Renal cortical epithelial cell (primary cell): ENCODE results near the gene VIT. TPM values are rescaled to one million over a fixed set of nuclear protein-coding genes. Genes with fewer than 3 reads are reported as not detected.

Experiments used
- DNase-seq: peaks from one replicate; pipeline ENCODE4 v3.0.0-alpha.2; 2011; ENCODE audit warnings: low read depth
- total RNA-seq: library from RNA; depleted of rRNA; stranded (reverse); fragments of >200 nt; gene quantifications from 2 replicates; pipeline ENCODE4 v1.2.3, GENCODE V29; 2014

The VIT gene
- total RNA-seq, 1 donor from 2014 or later = 0.15 TPM

- no peak for DNase-seq
These were observed 66.4 kb downstream of the VIT start for GRCh38 chr2:36762764-36763490.

DNA sequence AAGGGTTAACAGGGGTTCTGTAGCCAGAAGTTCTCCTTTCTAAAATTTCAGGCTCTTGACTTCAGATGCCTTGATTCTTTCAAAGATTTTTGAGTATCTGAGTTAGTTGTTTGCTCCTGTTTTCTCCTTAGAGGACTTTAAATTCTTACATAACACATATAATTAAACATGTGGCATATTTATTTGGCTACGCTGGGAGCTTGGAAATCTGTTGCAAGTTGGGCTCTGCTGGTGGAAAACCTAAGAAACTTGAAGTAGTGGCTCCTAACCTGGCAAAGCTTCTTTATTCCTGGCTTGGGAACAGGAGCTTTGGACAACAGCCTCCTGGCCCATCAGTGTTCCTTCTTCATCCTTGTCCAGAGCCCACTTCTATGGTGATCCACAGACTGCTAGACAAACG is 72.6 kb downstream of the VIT start:
- no peak for DNase-seq

- no peak for DNase-seq
These were observed 74.2 kb downstream of the VIT start for GRCh38 chr2:36770542-36771287.

GRCh38 chr2:36771671-36772070 is 75.2 kb downstream of the VIT start:
- no peak for DNase-seq

DNA sequence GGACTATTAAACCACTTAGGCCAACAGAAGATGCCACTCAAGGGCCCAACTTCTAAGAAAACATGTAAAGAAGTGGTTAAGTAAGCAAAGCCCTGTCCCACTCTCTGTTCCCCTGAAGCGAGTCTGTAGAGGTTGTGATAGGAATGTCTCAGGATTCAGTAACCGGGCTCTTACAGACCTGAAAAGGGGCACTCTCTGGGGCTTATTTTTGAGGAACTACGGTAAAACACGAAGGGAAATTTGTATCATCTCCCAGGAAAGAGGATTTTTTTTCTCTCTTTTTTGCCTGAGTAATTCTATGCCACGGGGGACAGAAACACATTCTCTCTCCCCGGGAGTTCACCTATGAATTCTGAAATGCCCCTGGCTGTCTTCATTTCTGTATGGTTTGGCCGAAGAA is 77.4 kb downstream of the VIT start:
- no peak for DNase-seq

GRCh38 chr2:36775261-36775660 is 78.8 kb downstream of the VIT start:
- DNase-seq = no peak

- no peak for DNase-seq
These were observed 79.3 kb downstream of the VIT start for GRCh38 chr2:36775806-36776205.

GRCh38 chr2:36777272-36777671 is 80.8 kb downstream of the VIT start:
- no peak for DNase-seq

DNA sequence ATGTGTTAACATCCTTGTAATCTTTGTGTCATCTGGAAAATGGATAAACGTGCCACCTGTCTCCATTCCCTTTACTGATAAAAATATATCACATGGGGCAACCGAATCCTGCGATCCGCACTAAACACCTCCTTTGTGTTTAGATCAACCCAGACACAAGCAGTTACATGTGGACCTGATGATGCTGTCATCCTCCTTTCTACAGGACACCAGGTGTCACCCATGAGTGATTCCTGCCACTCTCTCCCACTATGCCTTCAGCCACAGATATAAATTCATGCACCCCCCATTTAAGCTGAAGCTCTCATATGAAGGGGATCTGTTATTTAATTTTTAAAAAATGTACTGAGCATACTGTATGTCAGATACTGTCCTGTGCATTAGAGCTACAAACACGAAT is 81.3 kb downstream of the VIT start:
- DNase-seq = no peak

DNA sequence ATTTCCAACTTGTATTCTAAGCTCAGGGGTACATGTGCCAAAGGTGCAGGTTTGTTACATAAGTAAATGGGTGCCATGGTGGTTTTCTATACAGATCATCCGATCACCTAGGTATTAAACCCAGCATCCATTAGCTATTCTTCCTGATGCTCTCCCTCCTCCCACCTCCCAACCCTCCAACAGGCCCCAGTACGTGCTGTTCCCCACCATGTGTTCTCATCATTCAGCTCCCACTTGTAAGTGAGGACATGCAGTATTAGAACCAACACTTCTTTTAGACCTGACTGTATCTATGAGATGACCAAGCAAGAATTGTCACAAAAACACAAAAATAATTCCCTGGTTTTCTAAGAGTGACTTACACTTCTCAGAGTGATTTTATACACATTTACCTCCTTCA is 83.0 kb downstream of the VIT start:
- DNase-seq = no peak

- DNase-seq = peak; percentile 69
These were observed 83.8 kb downstream of the VIT start for GRCh38 chr2:36780231-36780839.

DNA sequence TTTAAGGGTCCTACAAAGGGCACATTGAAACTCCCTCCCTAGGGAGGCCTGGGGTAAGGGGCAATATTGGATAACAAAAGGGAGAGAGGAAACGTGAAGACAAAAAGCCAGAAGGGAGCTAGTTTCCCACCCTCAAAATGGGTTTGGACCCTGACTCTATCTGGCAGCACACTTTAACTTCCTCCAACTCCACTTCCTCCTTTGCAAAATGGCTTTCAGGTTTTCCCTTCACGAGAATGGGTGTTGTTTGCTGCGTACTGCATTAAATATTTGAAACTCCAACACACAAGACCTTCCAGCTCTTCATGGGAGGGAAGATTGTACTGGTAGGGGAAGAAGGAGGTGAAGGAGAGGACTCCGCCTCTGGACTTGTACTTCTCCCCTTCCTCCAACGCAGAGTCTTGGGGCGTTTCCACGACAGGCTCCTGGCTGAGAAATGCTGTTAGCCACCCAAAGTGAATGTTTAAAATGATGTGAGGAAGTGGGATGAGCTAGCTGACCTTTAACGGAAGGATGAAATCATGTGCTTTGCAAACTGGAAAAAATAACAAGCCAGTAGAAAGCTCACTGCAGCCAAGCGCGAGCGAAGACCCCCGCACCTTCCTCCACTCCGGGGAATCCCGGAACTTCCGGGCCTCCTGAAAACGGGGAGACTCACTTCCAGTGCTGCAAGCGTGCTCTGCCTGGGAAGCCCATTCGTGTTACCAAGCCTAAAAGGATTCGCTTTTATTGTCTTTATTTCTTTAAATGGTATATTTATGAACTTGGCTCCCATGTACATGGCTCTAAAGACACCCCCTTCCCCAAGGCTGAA is 85.6 kb downstream of the VIT start:
- no peak for DNase-seq

GRCh38 chr2:36783246-36783645 is 86.7 kb downstream of the VIT start:
- DNase-seq = no peak

DNA sequence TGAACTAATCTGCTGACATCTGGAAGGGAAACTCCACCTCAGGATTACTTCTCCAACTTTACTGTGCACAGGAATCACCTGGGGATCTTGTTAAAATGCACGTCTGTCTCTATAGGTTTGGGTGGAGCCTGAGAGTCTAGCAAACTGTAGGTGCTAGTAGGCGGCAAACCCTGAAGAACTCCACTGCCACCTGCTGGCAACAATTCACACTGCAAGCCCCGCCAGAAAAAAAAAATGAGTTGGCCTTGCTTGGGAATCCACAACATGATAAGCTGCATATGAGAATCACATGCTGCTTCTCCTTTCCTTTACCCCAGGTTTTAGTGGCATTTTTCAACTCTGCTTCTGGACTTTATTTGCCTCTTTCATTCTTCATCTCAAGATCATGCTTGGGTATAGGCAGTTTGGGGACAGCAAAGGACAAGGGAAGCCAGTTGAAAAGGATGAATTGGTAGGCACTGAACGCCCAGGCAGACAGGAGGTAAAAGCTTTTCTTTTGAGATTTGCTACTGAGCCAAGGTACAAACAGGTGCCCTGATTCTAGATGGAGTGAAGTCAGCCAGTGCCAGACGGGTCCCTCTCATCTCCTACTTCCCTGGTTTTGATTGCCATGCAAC is 88.8 kb downstream of the VIT start:
- DNase-seq = peak; percentile 52

GRCh38 chr2:36789181-36789804 is 92.8 kb downstream of the VIT start:
- DNase-seq = peak; percentile 57

GRCh38 chr2:36792951-36793350 is 96.4 kb downstream of the VIT start:
- DNase-seq = no peak

DNA sequence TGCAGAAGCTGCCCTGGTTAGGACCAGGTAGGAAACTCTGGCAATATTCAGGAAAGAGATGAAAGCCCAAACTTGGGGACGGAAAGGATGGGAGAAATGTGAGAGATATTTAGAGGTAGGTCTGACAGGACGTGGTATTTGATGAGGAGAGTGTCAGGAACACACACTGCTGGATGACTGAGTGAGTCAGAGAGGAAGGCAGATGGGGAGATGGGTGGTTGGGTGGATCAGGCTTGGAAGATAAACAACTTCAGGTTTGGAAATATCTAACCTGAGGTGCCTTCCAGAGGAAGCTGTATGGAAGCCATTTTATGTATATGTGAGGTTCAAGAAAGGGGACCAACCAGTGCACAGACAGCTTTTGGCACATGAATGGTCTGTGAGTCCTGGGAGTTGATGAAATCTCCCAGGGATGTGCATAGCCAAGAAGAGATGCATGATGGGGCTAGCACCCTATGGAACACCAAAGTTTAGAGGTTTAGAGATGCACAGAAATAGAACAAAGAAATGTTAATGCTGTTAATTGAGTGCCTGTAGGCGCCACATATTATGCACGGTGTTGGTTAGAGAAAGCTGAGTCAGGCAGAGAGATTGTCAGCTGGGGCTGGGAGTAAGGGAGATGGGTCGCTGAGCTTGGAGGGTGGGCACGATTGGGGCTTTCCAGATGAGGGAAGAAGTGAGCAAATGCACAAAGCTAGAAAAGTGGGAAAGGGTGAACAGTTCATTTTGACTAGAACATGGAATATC is 101.0 kb downstream of the VIT start:
- DNase-seq = no peak

DNA sequence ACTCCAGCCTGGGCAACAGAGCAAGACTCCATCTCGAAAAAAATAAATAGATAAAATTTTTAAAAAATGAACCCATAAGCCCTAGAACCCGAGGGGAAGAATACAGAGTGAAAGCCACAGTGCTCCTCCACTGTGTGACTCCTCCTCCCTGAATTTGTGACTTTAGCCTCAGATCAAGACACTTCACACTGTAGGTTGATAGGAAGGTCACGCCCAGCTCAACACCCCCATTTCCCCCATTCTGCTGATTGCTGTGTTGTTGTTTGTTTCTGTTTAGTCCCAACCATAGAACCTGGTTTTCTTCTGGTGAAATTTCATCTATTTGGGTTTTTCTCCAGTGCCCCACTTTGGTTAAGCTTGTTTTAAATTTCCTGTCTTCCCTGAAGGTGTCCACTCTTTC is 102.2 kb downstream of the VIT start:
- no peak for DNase-seq

GRCh38 chr2:36800381-36800780 is 103.9 kb downstream of the VIT start:
- DNase-seq = no peak

GRCh38 chr2:36801088-36801487 is 104.6 kb downstream of the VIT start:
- DNase-seq = no peak

DNA sequence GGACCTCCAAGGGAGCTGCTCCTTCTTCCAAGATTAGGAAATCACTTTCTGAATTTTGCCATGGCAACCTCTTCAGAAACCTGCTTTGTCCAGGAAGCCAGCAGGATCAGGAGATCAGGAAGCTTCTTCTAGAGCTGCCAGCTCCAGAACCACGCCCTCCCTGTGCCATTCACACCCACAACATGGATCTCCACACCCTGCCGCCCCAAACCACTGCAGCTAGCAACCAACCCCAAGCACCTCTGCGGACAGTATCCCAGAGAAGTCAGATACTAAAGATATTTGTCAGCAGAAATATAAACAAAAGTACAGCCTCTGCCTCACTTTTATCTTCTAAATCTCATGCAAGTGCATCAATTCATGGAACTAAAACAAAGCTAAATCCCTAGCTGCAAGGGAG is 106.4 kb downstream of the VIT start:
- no peak for DNase-seq
